Tibial artery (tissue), 4 donors: ENCODE data around the gene TTC31.

Source experiments
- DNase-seq, 2 donors: peaks; one replicate each; pipeline ENCODE4 v3.0.0-alpha.2; 2019
- H3K27ac ChIP-seq, 2 donors: fragments of 200-600 bp; sonication (generic) in 1 of 2; 1 replicate in 1 of 2; 2 replicates in 1 of 2; pipeline ENCODE4 v1.5.1; 2018 to 2019; ENCODE audit warnings: mild to moderate bottlenecking in 1 of 2
- H3K27me3 ChIP-seq, 2 donors: fragments of 200-600 bp; sonication (generic) in 1 of 2; one replicate each; pipeline versions ENCODE4 v1.5.1 to v1.6.0; 2016 to 2019
- H3K36me3 ChIP-seq, 3 donors: fragments of 200-600 bp; sonication (generic) in 2 of 3; one replicate each; pipeline ENCODE4 v1.5.1; 2016 to 2019; ENCODE audit warnings: mild to moderate bottlenecking in 2 of 3
- H3K4me1 ChIP-seq, 4 donors: fragments of 200-600 bp; sonication (generic) in 2 of 4; 1 replicate in 3 of 4; 2 replicates in 1 of 4; pipeline ENCODE4 v1.5.1; 2016 to 2019
- H3K4me3 ChIP-seq, 2 donors: fragments of 200-600 bp; sonication (generic) in 1 of 2; 1 replicate in 1 of 2; 2 replicates in 1 of 2; pipeline ENCODE4 v1.5.1; 2018 to 2019; ENCODE audit warnings: mild to moderate bottlenecking in 2 of 2
- H3K9me3 ChIP-seq, 3 donors: fragments of 200-600 bp; sonication (generic) in 1 of 3; one replicate each; pipeline ENCODE4 v1.5.1; 2016 to 2019
- CTCF ChIP-seq, 2 experiments: fragments of 200-600 bp in 1 of 2; fragments of 450-650 bp in 1 of 2; IDR thresholded peaks; one replicate each; pipeline ENCODE4 v1.5.1; 2017 to 2019; ENCODE audit warnings: antibody characterized with exemption in 2 of 2, mild to moderate bottlenecking in 1 of 2, moderate library complexity in 1 of 2
- intact Hi-C: fragments of 100-400 bp; cut with DNase I; formaldehyde crosslinking; loops from one replicate; pipeline ENCODE4 v1.15.0; 2023; ENCODE audit warnings: low total_unique reads

TTC31 gene

GRCh38 chr2:74489906-74490305 lies 7.0 kb downstream of the TTC31 start:
- no peak overlapping the region for H3K4me3 ChIP-seq
- DNase-seq = no peak
- peaks cover 38 to 80% (median 58%) of the 10 kb centered on the region in 3 donors for H3K36me3 ChIP-seq

GRCh38 chr2:74491648-74492544 lies 9.0 kb downstream of the TTC31 start:
- Histone ChIP-seq H3K4me3 (no peak overlapping the region), H3K27me3 (peaks cover 0 to 2% of the 10 kb centered on the region in 2 donors), H3K9me3 (no peaks in the 10 kb centered on the region), H3K36me3 (peaks cover 32 to 62% (median 44%) of the 10 kb centered on the region in 3 donors), H3K4me1 (no peaks in the 10 kb centered on the region), H3K27ac (no peak overlapping the region)
- DNase-seq = no peak
- no peak for TF ChIP-seq CTCF (IDR thresholded peaks at IDR 0.05)
- intact Hi-C loops = no loop called here

More at GRCh38 chr2:74489906-74490305, 7.0 kb downstream of the TTC31 start:
- no peak overlapping the region for H3K27ac ChIP-seq
- no peak for TF ChIP-seq CTCF (IDR thresholded peaks at IDR 0.05)
- intact Hi-C loops = no loop called here
- no peaks in the 10 kb centered on the region for H3K27me3 ChIP-seq
- H3K9me3 ChIP-seq = no peaks in the 10 kb centered on the region
- no peaks in the 10 kb centered on the region for H3K4me1 ChIP-seq

- no peak overlapping the region for H3K27ac ChIP-seq
- peaks cover 0 to 13% (median 12%) of the 10 kb centered on the region in 4 donors for H3K4me1 ChIP-seq
- H3K27me3 ChIP-seq = peaks cover 0 to 19% of the 10 kb centered on the region in 2 donors
- no peak for DNase-seq
- intact Hi-C loops = no loop called here
- TF ChIP-seq CTCF (IDR thresholded peaks at IDR 0.05) = no peak
- no peak overlapping the region for H3K4me3 ChIP-seq
- no peaks in the 10 kb centered on the region for H3K9me3 ChIP-seq
- H3K36me3 ChIP-seq = peaks cover 32 to 57% (median 42%) of the 10 kb centered on the region in 3 donors
Observed at GRCh38 chr2:74493546-74493945, 10.7 kb downstream of the TTC31 start.

GRCh38 chr2:74495440-74495839 lies 12.6 kb downstream of the TTC31 start:
- H3K4me1 ChIP-seq = peaks cover 0 to 26% (median 25%) of the 10 kb centered on the region in 4 donors
- TF ChIP-seq CTCF (IDR thresholded peaks at IDR 0.05) = no peak
- H3K9me3 ChIP-seq = no peaks in the 10 kb centered on the region
- no peak overlapping the region for H3K27ac ChIP-seq
- no peak for DNase-seq
- H3K27me3 ChIP-seq = peaks cover 0 to 38% of the 10 kb centered on the region in 2 donors
- peaks cover 27 to 42% (median 34%) of the 10 kb centered on the region in 3 donors for H3K36me3 ChIP-seq
- intact Hi-C loops = no loop called here
- H3K4me3 ChIP-seq = no peak overlapping the region

- H3K27ac ChIP-seq = no peak overlapping the region
- H3K27me3 ChIP-seq = peaks cover 0 to 55% of the 10 kb centered on the region in 2 donors
- no peak overlapping the region for H3K4me3 ChIP-seq
- no peak for DNase-seq
- intact Hi-C loops = no loop called here
- no peak for TF ChIP-seq CTCF (IDR thresholded peaks at IDR 0.05)
- H3K4me1 ChIP-seq = peaks cover 0 to 26% (median 25%) of the 10 kb centered on the region in 4 donors
- H3K9me3 ChIP-seq = no peaks in the 10 kb centered on the region
- peaks cover 10 to 24% (median 17%) of the 10 kb centered on the region in 3 donors for H3K36me3 ChIP-seq
Observed at GRCh38 chr2:74496997-74497776, 14.3 kb downstream of the TTC31 start.
